ENCODE data around the gene SCT. TPM values are rescaled to one million over a fixed set of nuclear protein-coding genes. Genes with fewer than 3 reads are reported as not detected.

SCT gene
- total RNA-seq, 1 experiment from 2014 or later = not detected

- Mint-ChIP-seq H3K36me3 (ENCODE audit: insufficient read depth, unreplicated experiment) (peaks cover 74% of the 10 kb centered on the region), H3K27ac (ENCODE audit: unreplicated experiment) (peak overlapping the region; percentile 36), H3K27me3 (ENCODE audit: unreplicated experiment) (no peaks in the 10 kb centered on the region), H3K9me3 (ENCODE audit: low read depth, unreplicated experiment) (no peaks in the 10 kb centered on the region), H3K4me3 (ENCODE audit: low read depth, unreplicated experiment) (no peak overlapping the region), H3K4me1 (ENCODE audit: low read depth, unreplicated experiment) (peaks cover under 1% of the 10 kb centered on the region)
- no peak for DNase-seq
- no TSS peak for BruUV-seq (replicated peaks)
- CTCF ChIA-PET = no interaction called here
- no peak for TF ChIP-seq CTCF (IDR thresholded peaks at IDR 0.05; ENCODE audit: unreplicated experiment)
- intact Hi-C loops (cut with micrococcal nuclease; ENCODE audit: unreplicated experiment) = no loop called here
Observed at GRCh38 chr11:593347-593746, 33.6 kb downstream of the SCT start.

- peaks cover 79% of the 10 kb centered on the region for H3K36me3 Mint-ChIP-seq (ENCODE audit: insufficient read depth, unreplicated experiment)
- CTCF ChIA-PET = no interaction called here
- DNase-seq = no peak
- TF ChIP-seq CTCF (IDR thresholded peaks at IDR 0.05; ENCODE audit: unreplicated experiment) = no peak
- intact Hi-C loops (cut with micrococcal nuclease; ENCODE audit: unreplicated experiment) = no loop called here
- no peaks in the 10 kb centered on the region for H3K9me3 Mint-ChIP-seq (ENCODE audit: low read depth, unreplicated experiment)
- no peaks in the 10 kb centered on the region for H3K27me3 Mint-ChIP-seq (ENCODE audit: unreplicated experiment)
- H3K27ac Mint-ChIP-seq (ENCODE audit: unreplicated experiment) = no peak overlapping the region
- H3K4me1 Mint-ChIP-seq (ENCODE audit: low read depth, unreplicated experiment) = peaks cover 5% of the 10 kb centered on the region
- BruUV-seq (replicated peaks) = no TSS peak
- no peak overlapping the region for H3K4me3 Mint-ChIP-seq (ENCODE audit: low read depth, unreplicated experiment)
Observed at GRCh38 chr11:592918-593317, 34.1 kb downstream of the SCT start.

DNA sequence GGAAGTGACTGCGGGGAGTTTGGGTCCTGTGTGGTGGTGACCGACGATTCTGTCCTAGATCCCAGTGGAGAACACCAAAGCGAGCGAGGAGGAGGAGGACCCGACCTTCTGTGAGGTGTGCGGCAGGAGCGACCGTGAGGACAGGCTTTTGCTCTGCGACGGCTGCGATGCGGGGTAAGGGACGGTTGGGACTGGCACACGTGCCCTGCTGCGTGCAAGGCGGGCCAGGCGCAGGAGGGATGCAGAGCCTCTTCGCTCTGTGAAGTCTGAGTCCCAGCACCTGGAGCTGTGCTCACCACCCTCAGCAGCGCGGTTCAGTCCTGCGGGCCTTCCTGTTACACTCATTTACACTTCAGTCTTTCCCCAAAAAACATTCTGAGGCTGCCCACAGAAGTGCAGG lies 34.5 kb downstream of the SCT start:
- intact Hi-C loops (cut with micrococcal nuclease; ENCODE audit: unreplicated experiment) = no loop called here
- peaks cover 9% of the 10 kb centered on the region for H3K4me1 Mint-ChIP-seq (ENCODE audit: low read depth, unreplicated experiment)
- BruUV-seq (replicated peaks) = no TSS peak
- no peak for TF ChIP-seq CTCF (IDR thresholded peaks at IDR 0.05; ENCODE audit: unreplicated experiment)
- H3K9me3 Mint-ChIP-seq (ENCODE audit: low read depth, unreplicated experiment) = no peaks in the 10 kb centered on the region
- no peak overlapping the region for H3K27ac Mint-ChIP-seq (ENCODE audit: unreplicated experiment)
- H3K36me3 Mint-ChIP-seq (ENCODE audit: insufficient read depth, unreplicated experiment) = peaks cover 79% of the 10 kb centered on the region
- H3K4me3 Mint-ChIP-seq (ENCODE audit: low read depth, unreplicated experiment) = no peak overlapping the region
- DNase-seq = no peak
- CTCF ChIA-PET = no interaction called here
- no peaks in the 10 kb centered on the region for H3K27me3 Mint-ChIP-seq (ENCODE audit: unreplicated experiment)

DNA sequence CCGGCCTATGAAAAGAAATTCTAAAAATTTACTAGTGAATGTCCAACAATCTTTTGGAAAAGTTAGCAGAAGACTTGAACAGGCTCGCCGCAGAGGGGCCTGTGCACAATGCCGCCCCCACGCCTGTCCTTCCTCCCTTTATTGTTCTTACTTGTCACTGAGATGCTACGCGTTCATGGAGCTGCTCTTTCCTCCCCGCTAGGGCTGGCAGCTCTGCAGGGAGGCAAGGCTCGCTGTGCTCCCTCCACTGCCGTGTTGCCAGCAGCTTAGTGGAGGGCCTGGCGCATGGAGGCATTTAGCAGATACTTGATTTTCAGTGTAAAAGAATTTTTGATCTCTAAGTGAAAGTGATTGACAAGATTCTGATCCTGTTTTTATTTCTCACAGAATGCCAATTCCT lies 36.0 kb downstream of the SCT start:
- intact Hi-C loops (cut with micrococcal nuclease; ENCODE audit: unreplicated experiment) = no loop called here
- Mint-ChIP-seq H3K27ac (ENCODE audit: unreplicated experiment) (no peak overlapping the region), H3K27me3 (ENCODE audit: unreplicated experiment) (no peaks in the 10 kb centered on the region), H3K36me3 (ENCODE audit: insufficient read depth, unreplicated experiment) (peaks cover 71% of the 10 kb centered on the region), H3K9me3 (ENCODE audit: low read depth, unreplicated experiment) (no peaks in the 10 kb centered on the region), H3K4me1 (ENCODE audit: low read depth, unreplicated experiment) (peaks cover 23% of the 10 kb centered on the region), H3K4me3 (ENCODE audit: low read depth, unreplicated experiment) (no peak overlapping the region)
- CTCF ChIA-PET = no interaction called here
- DNase-seq = no peak
- TF ChIP-seq CTCF (IDR thresholded peaks at IDR 0.05; ENCODE audit: unreplicated experiment) = no peak
- no TSS peak for BruUV-seq (replicated peaks)

GRCh38 chr11:589798-590197 lies 37.2 kb downstream of the SCT start:
- no peaks in the 10 kb centered on the region for H3K27me3 Mint-ChIP-seq (ENCODE audit: unreplicated experiment)
- no peak for TF ChIP-seq CTCF (IDR thresholded peaks at IDR 0.05; ENCODE audit: unreplicated experiment)
- intact Hi-C loops (cut with micrococcal nuclease; ENCODE audit: unreplicated experiment) = no loop called here
- peaks cover 63% of the 10 kb centered on the region for H3K36me3 Mint-ChIP-seq (ENCODE audit: insufficient read depth, unreplicated experiment)
- H3K9me3 Mint-ChIP-seq (ENCODE audit: low read depth, unreplicated experiment) = no peaks in the 10 kb centered on the region
- peaks cover 23% of the 10 kb centered on the region for H3K4me1 Mint-ChIP-seq (ENCODE audit: low read depth, unreplicated experiment)
- CTCF ChIA-PET = no interaction called here
- BruUV-seq (replicated peaks) = no TSS peak
- no peak overlapping the region for H3K27ac Mint-ChIP-seq (ENCODE audit: unreplicated experiment)
- DNase-seq = no peak
- no peak overlapping the region for H3K4me3 Mint-ChIP-seq (ENCODE audit: low read depth, unreplicated experiment)

Data from Calu3 (cell line).